Small intestine (tissue), 7 donors: Measurements from ENCODE around the gene OAS1. TPM values are rescaled to one million over a fixed set of nuclear protein-coding genes. Genes with fewer than 3 reads are reported as not detected.
"Not testable (repeated sequence)": the region's sequence is repeated elsewhere in the genome, so short reads cannot be mapped to it uniquely, and the experiment has no call there.

Experiments used
- DNase-seq, 2 donors: peaks; one replicate each; pipeline versions ENCODE4 v3.0.0 to v3.0.0-alpha.2; 2013
- FAIRE-seq: peaks from 2 replicates; lab custom pipeline; 2012; peaks lifted over from hg19 to GRCh38; lab: Jason Lieb, UNC
- H3K27ac ChIP-seq, 3 donors: one replicate each; pipeline ENCODE4 v1.5.1; 2013; ENCODE audit warnings: low read length in 2 of 3, mild to moderate bottlenecking in 2 of 3, control low read depth in 1 of 3, inconsistent platforms in 1 of 3, low read depth in 1 of 3, moderate library complexity in 1 of 3
- H3K27me3 ChIP-seq, 3 donors: one replicate each; pipeline ENCODE4 v1.6.1; 2013; ENCODE audit warnings: low read length in 3 of 3, inconsistent platforms in 1 of 3; ENCODE audit not compliant: control insufficient read depth in 3 of 3, insufficient read depth in 3 of 3
- H3K36me3 ChIP-seq, 3 donors: one replicate each; pipeline ENCODE4 v1.6.1; 2013; ENCODE audit warnings: low read length in 3 of 3, inconsistent platforms in 1 of 3, low read depth in 1 of 3, mild to moderate bottlenecking in 1 of 3, moderate library complexity in 1 of 3; ENCODE audit not compliant: control insufficient read depth in 3 of 3, insufficient read depth in 2 of 3
- H3K4me1 ChIP-seq, 3 donors: one replicate each; pipeline ENCODE4 v1.6.1; 2013; ENCODE audit warnings: low read length in 2 of 3, inconsistent platforms in 1 of 3, low read depth in 1 of 3, mild to moderate bottlenecking in 1 of 3, moderate library complexity in 1 of 3; ENCODE audit not compliant: control insufficient read depth in 3 of 3, insufficient read depth in 2 of 3
- H3K4me3 ChIP-seq, 3 donors: one replicate each; pipeline ENCODE4 v1.5.1; 2013; ENCODE audit warnings: low read length in 3 of 3, control low read depth in 1 of 3, inconsistent platforms in 1 of 3, low read depth in 1 of 3, mild to moderate bottlenecking in 1 of 3, moderate library complexity in 1 of 3
- H3K9me3 ChIP-seq, 2 donors: one replicate each; pipeline ENCODE4 v1.6.1; 2013; ENCODE audit warnings: low read depth in 1 of 2, low read length in 1 of 2; ENCODE audit not compliant: control insufficient read depth in 2 of 2, insufficient read depth in 1 of 2
- WGBS, 3 donors: extraction: QIAGEN DNeasy Blood & Tissue Kit; methylation state at CpG; one replicate each; pipeline ENCODE4 v1.1.7; 2013; 5-methylcytosine and 5-hydroxymethylcytosine counted together
- polyA plus RNA-seq, 4 donors: library from polyadenylated mRNA; stranded (reverse) in 3 of 4; unstranded in 1 of 4; fragments of 200-250 nt in 3 of 4; fragments of 120-200 nt in 1 of 4; gene quantifications; one replicate each; pipeline versions ENCODE4 v1.2.1 to v1.2.3, GENCODE V29; 2013
- donor health status: healthy with polysubstance abuse.
- donor health status: control.
- donor health status: control.
- donor health status: Bipolar disorder and iron deficiency.
- donor health status: healthy.

OAS1 gene
- polyA plus RNA-seq, 4 donors = 21.3 to 66.9 (median 38.6) TPM

- Histone ChIP-seq H3K4me3 (no peak overlapping the region), H3K9me3 (no peaks in the 10 kb centered on the region), H3K4me1 (no peaks in the 10 kb centered on the region), H3K27me3 (no peaks in the 10 kb centered on the region), H3K27ac (no peak overlapping the region), H3K36me3 (peaks cover 0 to 30% (median 4%) of the 10 kb centered on the region in 3 donors)
- WGBS, 3 donors = 93 to 97% (median 96%) methylated on average over 11 of the region's 11 CpGs
- DNase-seq = no peak
- no peak for FAIRE-seq
Measured at GRCh38 chr12:112950701-112951100, 43.9 kb downstream of the OAS1 start.

- FAIRE-seq, H3K27ac ChIP-seq, H3K27me3 ChIP-seq, H3K4me1 ChIP-seq, H3K4me3 ChIP-seq, DNase-seq, H3K9me3 ChIP-seq: not testable (repeated sequence)
- peaks cover 0 to 11% (median 3%) of the 10 kb centered on the region in 3 donors for H3K36me3 ChIP-seq
- 93 to 96% (median 94%) methylated on average over 4 of the region's 4 CpGs for WGBS, 3 donors
Measured at GRCh38 chr12:112957125-112957524, 50.4 kb downstream of the OAS1 start.

- FAIRE-seq (no peak), DNase-seq (no peak)
- WGBS, 3 donors = 88 to 90% (median 88%) methylated on average over 7 of the region's 7 CpGs
- Histone ChIP-seq H3K36me3 (peaks cover 14 to 40% (median 24%) of the 10 kb centered on the region in 3 donors), H3K4me1 (no peaks in the 10 kb centered on the region), H3K27me3 (no peaks in the 10 kb centered on the region), H3K27ac (no peak overlapping the region), H3K9me3 (peaks cover 0 to 5% of the 10 kb centered on the region in 2 donors), H3K4me3 (no peak overlapping the region)
Measured at GRCh38 chr12:112961074-112961473, 54.3 kb downstream of the OAS1 start.

DNA sequence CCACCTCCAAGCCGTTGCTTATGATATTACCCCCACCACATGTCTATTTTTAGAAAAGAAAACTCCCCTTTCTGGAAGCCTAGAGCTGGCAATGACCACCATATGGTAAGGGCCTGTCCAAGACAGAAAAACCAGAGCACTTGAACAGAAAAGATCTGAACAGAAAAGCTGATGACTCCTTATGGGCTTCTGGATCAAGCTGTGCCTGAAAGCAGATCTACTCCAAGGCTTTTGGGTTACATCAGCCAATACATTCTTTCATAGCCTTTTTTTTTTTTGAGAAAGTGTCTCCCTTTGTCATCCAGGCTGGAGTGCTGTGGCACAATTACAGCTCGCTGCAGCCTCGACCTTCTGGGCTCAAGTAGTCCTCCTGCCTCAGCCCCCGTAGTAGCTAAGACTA lies 54.8 kb downstream of the OAS1 start:
- FAIRE-seq (no peak), DNase-seq (no peak)
- 92 to 95% (median 92%) methylated on average over 4 of the region's 4 CpGs for WGBS, 3 donors
- no peak overlapping the region for H3K4me3 ChIP-seq
- peaks cover 14 to 42% (median 26%) of the 10 kb centered on the region in 3 donors for H3K36me3 ChIP-seq
- H3K27me3 ChIP-seq = no peaks in the 10 kb centered on the region
- H3K27ac ChIP-seq = no peak overlapping the region
- no peaks in the 10 kb centered on the region for H3K4me1 ChIP-seq
- peaks cover 0 to 5% of the 10 kb centered on the region in 2 donors for H3K9me3 ChIP-seq

DNA sequence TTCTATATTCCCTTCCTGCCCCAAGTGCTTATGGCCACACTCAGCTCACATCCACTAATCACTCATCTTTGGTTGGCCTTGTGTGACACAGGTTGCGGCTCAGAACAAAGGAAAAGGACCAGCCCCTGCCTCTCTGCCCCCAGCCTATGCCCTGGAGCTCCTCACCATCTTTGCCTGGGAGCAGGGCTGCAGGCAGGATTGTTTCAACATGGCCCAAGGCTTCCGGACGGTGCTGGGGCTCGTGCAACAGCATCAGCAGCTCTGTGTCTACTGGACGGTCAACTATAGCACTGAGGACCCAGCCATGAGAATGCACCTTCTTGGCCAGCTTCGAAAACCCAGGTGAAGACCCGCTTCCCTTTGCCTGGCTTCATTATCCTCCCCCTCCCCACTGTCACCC lies 55.8 kb downstream of the OAS1 start:
- Histone ChIP-seq H3K27ac (no peak overlapping the region), H3K4me1 (no peaks in the 10 kb centered on the region), H3K4me3 (no peak overlapping the region), H3K36me3 (peaks cover 14 to 49% (median 26%) of the 10 kb centered on the region in 3 donors), H3K27me3 (no peaks in the 10 kb centered on the region), H3K9me3 (peaks cover 0 to 5% of the 10 kb centered on the region in 2 donors)
- FAIRE-seq = no peak
- no peak for DNase-seq
- WGBS, 3 donors = 96 to 97% (median 96%) methylated on average over 7 of the region's 7 CpGs

GRCh38 chr12:112963227-112963861 lies 56.6 kb downstream of the OAS1 start:
- H3K27me3 ChIP-seq = no peaks in the 10 kb centered on the region
- H3K4me1 ChIP-seq = no peaks in the 10 kb centered on the region
- no peak overlapping the region for H3K4me3 ChIP-seq
- FAIRE-seq = no peak
- 92 to 97% (median 94%) methylated on average over 14 of the region's 14 CpGs for WGBS, 3 donors
- peaks cover 14 to 52% (median 26%) of the 10 kb centered on the region in 3 donors for H3K36me3 ChIP-seq
- DNase-seq = no peak
- H3K9me3 ChIP-seq = peaks cover 0 to 5% of the 10 kb centered on the region in 2 donors
- no peak overlapping the region for H3K27ac ChIP-seq

GRCh38 chr12:112964067-112964670 lies 57.4 kb downstream of the OAS1 start:
- FAIRE-seq = no peak

DNA sequence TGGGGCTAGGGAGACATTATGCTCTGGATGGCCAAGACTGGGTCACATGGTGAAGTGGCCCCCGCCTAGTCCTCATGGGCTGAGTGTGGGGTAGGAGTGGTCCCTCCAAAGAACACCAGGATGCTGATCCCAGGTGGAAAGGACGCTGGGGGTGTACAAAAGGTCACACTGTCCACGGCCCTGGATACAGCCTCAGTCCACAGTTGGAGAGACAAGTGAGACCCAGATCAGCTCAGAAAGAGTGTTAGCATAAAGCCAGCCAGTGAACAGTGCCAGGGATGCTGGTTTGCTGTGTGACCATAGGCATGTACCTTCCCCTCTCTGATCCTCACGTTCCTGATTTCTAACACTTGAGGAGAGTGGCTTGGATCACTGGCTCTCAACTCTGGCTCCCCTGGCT lies 58.2 kb downstream of the OAS1 start:
- 89 to 93% (median 92%) methylated on average over 4 of the region's 4 CpGs for WGBS, 3 donors
- H3K27me3 ChIP-seq = no peaks in the 10 kb centered on the region
- DNase-seq (no peak), FAIRE-seq (no peak)
- no peak overlapping the region for H3K27ac ChIP-seq
- H3K4me3 ChIP-seq = no peak overlapping the region
- no peaks in the 10 kb centered on the region for H3K9me3 ChIP-seq
- H3K36me3 ChIP-seq = peaks cover 18 to 53% (median 26%) of the 10 kb centered on the region in 3 donors
- no peaks in the 10 kb centered on the region for H3K4me1 ChIP-seq

More at GRCh38 chr12:112964067-112964670, 57.4 kb downstream of the OAS1 start:
- no peaks in the 10 kb centered on the region for H3K4me1 ChIP-seq
- 86 to 97% (median 89%) methylated on average over 6 of the region's 6 CpGs for WGBS, 3 donors
- no peaks in the 10 kb centered on the region for H3K27me3 ChIP-seq
- H3K36me3 ChIP-seq = peaks cover 14 to 49% (median 26%) of the 10 kb centered on the region in 3 donors
- H3K27ac ChIP-seq = no peak overlapping the region
- H3K9me3 ChIP-seq = peaks cover 0 to 2% of the 10 kb centered on the region in 2 donors
- no peak overlapping the region for H3K4me3 ChIP-seq
- no peak for DNase-seq
